Transverse colon (tissue), 4 donors: ENCODE measurements around the gene ABCA4. TPM values are rescaled to one million over a fixed set of nuclear protein-coding genes. Genes with fewer than 3 reads are reported as not detected.

Experiments used
- DNase-seq: peaks from one replicate; pipeline ENCODE4 v3.0.0-alpha.2; 2019
- H3K27ac ChIP-seq, 4 donors: fragments of 200-600 bp; sonication (generic); 2 replicates each; pipeline ENCODE4 v1.5.1; 2016 to 2018; ENCODE audit warnings: inconsistent platforms in 4 of 4
- H3K27me3 ChIP-seq: fragments of 200-600 bp; sonication (generic); 2 replicates; pipeline ENCODE4 v1.5.1; 2017; ENCODE audit warnings: inconsistent platforms
- H3K36me3 ChIP-seq, 4 donors: fragments of 200-600 bp; sonication (generic); 2 replicates each; pipeline ENCODE4 v1.5.1; 2017 to 2019; ENCODE audit warnings: inconsistent platforms in 4 of 4
- H3K4me1 ChIP-seq, 4 donors: fragments of 200-600 bp; sonication (generic); 2 replicates each; pipeline ENCODE4 v1.5.1; 2017 to 2020; ENCODE audit warnings: inconsistent platforms in 4 of 4
- H3K4me3 ChIP-seq, 4 donors: fragments of 200-600 bp; sonication (generic); 1 replicate in 1 of 4; 2 replicates in 3 of 4; pipeline versions ENCODE4 v1.5.1 to v1.6.1; 2017 to 2019; ENCODE audit warnings: inconsistent platforms in 4 of 4
- H3K9me3 ChIP-seq, 2 donors: fragments of 200-600 bp; sonication (generic); 2 replicates each; pipeline ENCODE4 v1.5.1; 2017 to 2019; ENCODE audit warnings: inconsistent platforms in 2 of 2
- CTCF ChIP-seq, 5 experiments: fragments of 200-600 bp in 3 of 5; fragments of 450-650 bp in 2 of 5; sonication (generic) in 3 of 5; IDR thresholded peaks; 1 replicate in 2 of 5; 2 replicates in 3 of 5; pipeline ENCODE4 v1.5.1; 2016 to 2017; ENCODE audit warnings: antibody characterized with exemption in 5 of 5, inconsistent platforms in 3 of 5, mild to moderate bottlenecking in 2 of 5, moderate library complexity in 1 of 5
- EP300 ChIP-seq: sonication (generic); formaldehyde crosslinking; IDR thresholded peaks from one replicate; pipeline ENCODE4 v1.6.1; 2017; ENCODE audit warnings: antibody characterized with exemption, low read depth
- POLR2A ChIP-seq: fragments of 450-650 bp; IDR thresholded peaks from one replicate; pipeline ENCODE4 v1.6.1; 2016; ENCODE audit warnings: antibody characterized with exemption, mild to moderate bottlenecking, moderate library complexity
- POLR2AphosphoS5 ChIP-seq, 3 donors: sonication (generic); formaldehyde crosslinking; IDR thresholded peaks; one replicate each; pipeline ENCODE4 v1.6.1; 2016; ENCODE audit warnings: antibody characterized with exemption in 3 of 3
- WGBS, 2 donors: methylation state at CpG; one replicate each; pipeline ENCODE4 v1.1.5; 2018; ENCODE audit warnings: low coverage in 1 of 2; 5-methylcytosine and 5-hydroxymethylcytosine counted together
- in situ Hi-C, 4 donors: fragments of 200-750 bp; cut with MboI; loops; one replicate each; pipeline versions ENCODE4 v1.15.0 to v1.15.1; 2017; ENCODE audit warnings: low sequenced_read_pairs in 3 of 4, low pct_ligation_motif_present in 1 of 4, low pct_unique_long_range_greater_than_20kb in 1 of 4
- intact Hi-C: fragments of 100-400 bp; cut with DNase I; formaldehyde crosslinking; loops from one replicate; pipeline ENCODE4 v1.15.1; 2023; ENCODE audit warnings: low total_unique reads
- total RNA-seq, 4 donors: library from RNA; depleted of rRNA; stranded (reverse); fragments of >200 nt; gene quantifications; one replicate each; pipeline ENCODE4 v1.1.0, GENCODE V29; 2016

Gene ABCA4
- total RNA-seq, 4 donors from 2014 or later = 0.16 to 0.55 TPM; not detected in 2

- in situ Hi-C loops = no loop called here
- no peak overlapping the region for H3K4me3 ChIP-seq
- H3K4me1 ChIP-seq = no peaks in the 10 kb centered on the region
- H3K27me3 ChIP-seq = no peaks in the 10 kb centered on the region
- DNase-seq = no peak
- H3K36me3 ChIP-seq = no peaks in the 10 kb centered on the region
- no peak for TF ChIP-seq POLR2A
- no peak for TF ChIP-seq EP300
- no peak for TF ChIP-seq POLR2AphosphoS5 (IDR thresholded peaks at IDR 0.05)
- no peak for TF ChIP-seq CTCF (IDR thresholded peaks at IDR 0.05)
- H3K9me3 ChIP-seq = no peaks in the 10 kb centered on the region
- H3K27ac ChIP-seq = no peak overlapping the region
- intact Hi-C loops = no loop called here
- WGBS, 2 donors = 57 to 77% methylated on average over 3 of the region's 3 CpGs
Measured at GRCh38 chr1:94126651-94127050, 5.7 kb upstream of the ABCA4 start.

- in situ Hi-C loops = no loop called here
- WGBS, 2 donors = 68 to 100% methylated on average over 1 to 6 of the region's 6 CpGs
- Histone ChIP-seq H3K27ac (no peak overlapping the region), H3K36me3 (no peaks in the 10 kb centered on the region), H3K27me3 (no peaks in the 10 kb centered on the region), H3K9me3 (no peaks in the 10 kb centered on the region), H3K4me3 (no peak overlapping the region), H3K4me1 (no peaks in the 10 kb centered on the region)
- no peak for DNase-seq
- intact Hi-C loops = no loop called here
- no peak for TF ChIP-seq POLR2A
- TF ChIP-seq EP300 = no peak
- TF ChIP-seq POLR2AphosphoS5 (IDR thresholded peaks at IDR 0.05) = no peak
Measured at GRCh38 chr1:94125551-94126514, 4.9 kb upstream of the ABCA4 start.

GRCh38 chr1:94124538-94124937, 3.6 kb upstream of the ABCA4 start:
- Histone ChIP-seq H3K9me3 (no peaks in the 10 kb centered on the region), H3K4me3 (no peak overlapping the region), H3K36me3 (no peaks in the 10 kb centered on the region), H3K27ac (no peak overlapping the region), H3K4me1 (no peaks in the 10 kb centered on the region), H3K27me3 (no peaks in the 10 kb centered on the region)
- WGBS, 2 donors = 83 to 85% methylated on average over 1 of the region's 1 CpG
- no peak for TF ChIP-seq CTCF (IDR thresholded peaks at IDR 0.05)
- no peak for TF ChIP-seq POLR2AphosphoS5 (IDR thresholded peaks at IDR 0.05)
- no peak for TF ChIP-seq EP300
- TF ChIP-seq POLR2A = no peak
- in situ Hi-C loops = no loop called here
- intact Hi-C loops = no loop called here
- no peak for DNase-seq

- intact Hi-C loops (no loop called here), in situ Hi-C loops (no loop called here)
- H3K27me3 ChIP-seq = peaks cover 4% of the 10 kb centered on the region
- TF ChIP-seq CTCF (IDR thresholded peaks at IDR 0.05) (no peak), EP300 (no peak), POLR2AphosphoS5 (IDR thresholded peaks at IDR 0.05) (no peak), POLR2A (no peak)
- WGBS, 2 donors = 70 to 79% methylated on average over 3 to 5 of the region's 5 CpGs
- DNase-seq = no peak
- H3K27ac ChIP-seq = no peak overlapping the region
- no peak overlapping the region for H3K4me3 ChIP-seq
- H3K4me1 ChIP-seq = no peaks in the 10 kb centered on the region
- no peaks in the 10 kb centered on the region for H3K9me3 ChIP-seq
- no peaks in the 10 kb centered on the region for H3K36me3 ChIP-seq
Measured at GRCh38 chr1:94122201-94122970, 1.4 kb upstream of the ABCA4 start.
